NCI-H2029 (cell line): ENCODE data around the gene ZNF66.
A peak's percentile ranks its signal among the peaks of the same experiment; 100 is the strongest.
"Not testable (repeated sequence)": the region's sequence is repeated elsewhere in the genome, so short reads cannot be mapped to it uniquely, and the experiment has no call there.

Source experiments
- DNase-seq: peaks from one replicate; lab custom pipeline; 2025; lab: John Stamatoyannopoulos, UW

ZNF66 gene

DNA sequence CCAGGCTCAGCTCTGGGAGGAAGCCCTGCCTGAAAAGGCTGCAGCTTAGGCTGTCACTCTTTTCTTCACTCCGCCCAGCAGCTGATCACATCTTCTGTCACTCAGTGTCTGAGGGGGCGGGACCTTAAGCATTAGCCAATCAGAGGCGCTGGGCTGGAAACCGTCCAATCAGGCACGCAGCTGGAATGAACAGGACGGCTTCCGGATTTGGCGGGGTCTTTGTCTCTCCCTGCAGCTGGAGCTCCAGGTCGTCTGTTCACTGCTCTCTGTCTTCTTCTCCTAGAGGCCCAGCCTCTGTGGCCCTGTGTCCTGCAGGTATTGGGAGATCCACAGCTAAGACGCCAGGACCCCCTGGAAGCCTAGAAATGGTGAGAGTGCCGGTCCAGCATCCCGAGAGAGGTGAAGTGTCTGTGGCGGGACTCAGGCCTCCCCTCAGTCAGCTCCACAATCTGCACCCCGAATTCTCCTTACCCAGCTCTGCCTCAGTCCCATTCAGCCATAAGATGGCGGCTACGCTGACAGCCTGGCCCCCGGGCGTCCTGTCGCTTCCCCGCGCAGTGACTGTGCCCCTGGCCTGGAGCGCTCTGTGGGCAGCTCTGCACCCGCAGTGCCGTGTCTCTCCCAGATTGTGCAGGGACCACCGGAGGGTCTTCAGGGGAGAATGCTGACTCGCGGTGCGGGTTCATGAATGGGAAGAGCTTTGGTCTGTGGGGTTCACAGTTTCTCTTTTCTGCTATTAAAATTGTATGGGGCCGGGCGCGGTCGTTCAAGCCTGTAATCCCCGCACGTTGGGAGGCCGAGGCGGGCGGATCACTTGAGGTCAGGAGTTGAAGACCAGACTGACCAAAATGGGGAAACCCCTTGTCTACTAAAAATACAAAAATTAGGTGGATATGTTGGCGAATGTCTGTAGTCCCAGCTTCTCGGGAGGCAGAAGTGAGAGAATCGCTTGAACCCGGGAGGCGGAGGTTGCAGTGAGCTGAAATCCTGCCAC lies at the start of gene ZNF66:
ZNF66 (plus strand) TSS at position 222 of the 994 bp plus-strand sequence; CDS start at position 366, 144 bp downstream.
- peak; percentile 98 for DNase-seq

DNA sequence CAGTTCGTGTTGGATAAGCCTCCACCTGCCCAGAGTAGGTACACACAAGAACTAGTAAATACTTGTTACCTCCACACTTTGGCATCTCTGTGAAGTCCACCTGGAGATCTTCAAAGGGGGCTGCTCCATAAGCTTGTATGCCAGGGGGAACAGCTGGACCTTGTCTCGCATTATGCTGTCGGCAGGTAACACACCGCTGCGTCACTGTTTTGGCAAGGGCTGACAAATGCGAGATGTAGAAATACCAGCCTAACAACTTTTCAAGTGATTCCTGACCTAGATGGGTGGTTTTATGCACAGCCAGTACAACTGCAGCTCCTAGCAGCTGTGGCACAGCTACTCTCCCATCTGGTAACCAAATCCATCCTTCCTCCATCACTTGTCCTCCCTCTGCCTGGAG lies 25.9 kb upstream of the ZNF66 start:
- DNase-seq, result not testable (repeated sequence)

DNA sequence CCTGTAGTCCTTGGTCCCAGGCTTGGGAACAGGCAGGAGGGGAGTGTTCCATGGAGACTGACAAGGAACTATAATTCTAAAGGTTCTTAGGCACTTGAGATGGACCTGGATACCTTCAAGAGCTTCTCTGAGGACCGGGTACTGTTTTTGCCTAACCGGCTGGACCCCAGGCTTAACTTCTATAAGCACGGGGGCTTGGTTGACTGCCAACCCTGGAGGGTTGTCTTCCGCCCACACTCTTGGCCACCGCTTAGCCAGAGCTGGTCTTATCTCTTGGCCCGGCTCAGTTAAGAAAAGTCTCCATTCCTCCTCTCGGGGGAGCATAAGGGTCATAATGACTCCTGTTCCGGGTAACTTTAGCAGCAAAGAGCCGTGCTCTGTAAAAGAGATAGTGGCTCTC lies 23.8 kb upstream of the ZNF66 start:
- DNase-seq, result not testable (repeated sequence)

DNA sequence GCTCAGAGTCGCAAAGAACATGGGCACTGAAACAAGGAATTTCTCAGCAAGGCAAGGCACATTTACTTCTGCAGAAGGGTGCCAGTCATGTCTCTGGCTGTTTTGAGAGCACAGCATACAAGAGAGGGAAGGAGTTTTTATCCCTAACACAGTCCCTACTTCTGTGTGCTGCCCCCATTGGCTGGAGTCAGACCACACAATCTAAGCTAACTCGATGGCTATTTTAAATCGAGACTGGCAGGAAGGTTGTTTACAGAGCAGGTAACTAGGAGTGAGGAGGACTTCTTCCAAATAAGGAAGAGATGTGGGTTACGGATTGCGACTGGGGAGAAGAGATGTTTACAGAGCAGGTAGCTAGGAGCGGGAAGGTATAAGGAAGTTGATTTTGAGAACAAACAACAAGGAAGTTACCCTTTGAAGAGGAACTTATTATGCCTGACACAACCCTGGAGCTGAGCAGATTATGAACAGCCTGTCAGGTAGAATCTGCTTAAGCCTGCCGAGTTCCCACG lies 6.8 kb upstream of the ZNF66 start:
- peak; percentile 15 for DNase-seq

DNA sequence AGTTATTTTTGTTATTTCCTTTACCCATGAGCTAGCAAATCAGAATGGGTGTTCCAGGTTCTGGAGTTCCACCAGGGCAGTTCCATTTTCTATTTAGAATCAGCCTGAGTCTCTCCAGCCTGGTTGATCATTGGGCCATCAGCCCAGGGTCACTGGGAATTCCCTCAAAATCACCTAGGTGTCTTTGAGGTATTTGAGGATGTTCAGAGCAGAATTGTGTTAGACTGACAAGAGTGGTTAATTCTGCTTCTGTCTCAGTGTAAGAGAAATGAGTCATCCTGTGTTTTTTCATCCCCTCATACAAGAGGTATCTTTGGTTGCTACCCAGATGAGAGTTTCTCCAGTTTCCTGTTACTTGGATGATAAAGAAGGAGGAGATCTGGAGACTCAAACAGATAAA lies 11.7 kb downstream of the ZNF66 start:
- DNase-seq, result no peak

DNA sequence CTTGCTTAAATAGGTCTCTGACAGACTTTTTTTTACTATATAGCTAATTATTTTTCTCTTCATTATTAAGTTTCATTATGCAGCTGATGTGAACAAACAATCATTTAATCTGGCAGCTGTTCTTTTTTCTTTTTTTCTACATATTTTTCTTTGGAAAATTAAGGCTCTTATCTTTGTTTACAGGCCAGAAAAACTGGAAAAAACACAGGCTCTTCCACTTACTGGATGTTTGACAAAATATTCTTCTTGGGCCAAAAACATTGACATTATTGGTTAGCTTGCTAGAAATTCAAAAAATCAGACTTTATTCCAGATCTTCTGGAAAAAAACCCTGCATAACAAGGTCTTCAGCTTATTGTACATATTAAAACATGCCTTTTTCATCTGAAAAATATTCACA lies 15.7 kb downstream of the ZNF66 start:
- no peak for DNase-seq

DNA sequence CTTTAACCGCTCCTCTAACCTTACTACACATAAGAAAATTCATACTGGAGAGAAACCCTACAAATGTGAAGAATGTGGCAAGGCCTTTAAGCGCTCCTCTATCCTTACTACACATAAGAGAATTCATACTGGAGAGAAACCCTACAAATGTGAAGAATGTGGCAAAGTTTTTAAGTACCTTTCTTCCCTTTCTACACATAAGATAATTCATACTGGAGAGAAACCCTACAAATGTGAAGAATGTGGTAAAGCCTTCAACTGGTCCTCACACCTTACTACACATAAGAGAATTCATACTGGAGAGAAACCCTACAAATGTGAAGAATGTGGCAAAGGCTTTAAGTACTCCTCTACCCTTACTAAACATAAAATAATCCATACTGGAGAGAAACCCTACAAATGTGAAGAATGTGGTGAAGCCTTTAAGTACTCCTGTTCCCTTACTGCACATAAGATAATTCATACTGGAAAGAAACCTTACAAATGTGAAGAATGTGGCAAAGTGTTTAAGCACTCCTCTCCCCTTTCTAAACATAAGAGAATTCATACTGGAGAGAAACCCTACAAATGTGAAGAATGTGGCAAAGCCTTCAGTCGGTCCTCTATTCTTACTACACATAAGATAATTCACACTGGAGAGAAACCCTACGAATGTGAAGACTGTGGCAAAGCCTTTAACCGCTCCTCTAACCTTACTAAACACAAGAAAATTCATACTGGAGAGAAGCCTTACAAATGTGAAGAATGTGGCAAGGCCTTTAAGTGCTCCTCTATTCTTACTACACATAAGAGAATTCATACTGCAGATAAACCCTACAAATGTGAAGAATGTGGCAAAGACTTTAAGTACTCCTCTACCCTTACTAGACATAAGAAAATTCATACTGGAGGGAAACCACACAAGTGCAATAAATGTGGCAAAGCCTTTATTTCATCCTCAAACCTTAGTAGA lies 30.5 kb downstream of the ZNF66 start:
- not testable (repeated sequence) for DNase-seq

DNA sequence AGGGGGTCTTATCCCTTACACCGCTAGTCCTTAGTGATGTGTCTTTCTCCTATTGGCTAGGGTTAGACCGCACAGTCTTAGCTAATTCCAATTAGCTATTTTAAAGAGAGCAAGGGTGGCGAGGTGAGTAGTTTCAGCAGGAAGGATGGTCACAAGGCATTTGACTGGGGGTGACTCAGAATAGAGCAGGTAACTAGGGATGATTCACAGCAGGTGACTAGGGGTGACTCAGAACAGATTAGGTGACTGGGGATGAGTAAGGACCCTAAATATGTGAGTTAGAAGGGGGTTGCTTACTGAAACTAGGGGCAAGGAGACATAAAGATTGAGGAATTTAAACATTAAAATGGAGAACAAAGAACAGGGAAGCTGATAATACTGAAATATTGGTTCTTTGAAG lies 64.3 kb downstream of the ZNF66 start:
- no peak for DNase-seq
